HEK293 (cell line): Measurements from ENCODE around the gene PARD3.

Experiments used
- CTCF ChIA-PET: fragments of 350-600 bp; formaldehyde crosslinking; extraction: SDS; loops from one replicate; lab custom pipeline; 2021; ENCODE audit warnings: antibody characterized with exemption; lab: Yijun Ruan, JAX
- POLR2A ChIA-PET: fragments of 300-600 bp; formaldehyde crosslinking; extraction: SDS; loops from one replicate; lab custom pipeline; 2020; ENCODE audit warnings: antibody characterized with exemption, inconsistent platforms; lab: Yijun Ruan, JAX
- H3K27ac ChIP-seq: fragments of 200-500 bp; sonication (Bioruptor generic); 2 replicates; pipeline ENCODE4 v1.5.1; 2014; ENCODE audit warnings: low read depth, low read length, control low read depth, inconsistent platforms; ENCODE audit errors: extremely low read depth
- H3K36me3 ChIP-seq, 2 experiments: fragments of 200-500 bp in 1 of 2; sonication (Bioruptor generic) in 1 of 2; 1 replicate in 1 of 2; 2 replicates in 1 of 2; pipeline ENCODE4 v1.5.1; 2014 to 2017; ENCODE audit warnings: inconsistent platforms in 2 of 2, low read length in 2 of 2; ENCODE audit not compliant: control insufficient read depth in 2 of 2, insufficient read depth in 1 of 2
- H3K4me1 ChIP-seq: fragments of 200-500 bp; sonication (Bioruptor generic); 2 replicates; pipeline ENCODE4 v1.5.1; 2014; ENCODE audit warnings: mild to moderate bottlenecking, low read length, inconsistent platforms; ENCODE audit not compliant: control insufficient read depth, insufficient read depth
- H3K4me3 ChIP-seq: 2 replicates; pipeline ENCODE4 v1.5.1; 2011; ENCODE audit warnings: low read depth, mild to moderate bottlenecking, control low read depth, low read length, moderate library complexity
- H3K9me3 ChIP-seq: fragments of 200-500 bp; sonication (Bioruptor generic); 2 replicates; pipeline ENCODE4 v1.5.1; 2014; ENCODE audit warnings: low read depth, low read length, inconsistent platforms; ENCODE audit not compliant: control insufficient read depth, insufficient read depth
- BCL11A ChIP-seq: fragments of 450-650 bp; formaldehyde crosslinking; IDR thresholded peaks from 2 replicates; pipeline ENCODE4 v1.5.1; 2016; ENCODE audit warnings: low read depth, missing biosample characterization, missing genetic modification characterization
- BCL11B ChIP-seq: fragments of 450-650 bp; formaldehyde crosslinking; IDR thresholded peaks from 2 replicates; pipeline ENCODE4 v1.5.1; 2016; ENCODE audit warnings: low read depth, missing biosample characterization, missing genetic modification characterization
- MEIS1 ChIP-seq: sonication (generic); formaldehyde crosslinking; IDR thresholded peaks from 2 replicates; pipeline ENCODE4 v1.8.1; 2022; ENCODE audit warnings: missing genetic modification reagents, mild to moderate bottlenecking, borderline replicate concordance
- SCRT2 ChIP-seq: fragments of 450-650 bp; formaldehyde crosslinking; IDR thresholded peaks from 2 replicates; pipeline ENCODE4 v1.5.1; 2016; ENCODE audit warnings: missing biosample characterization, missing genetic modification characterization
- ZBTB48 ChIP-seq: fragments of 450-650 bp; formaldehyde crosslinking; IDR thresholded peaks from 2 replicates; pipeline ENCODE4 v1.5.1; 2016; ENCODE audit warnings: missing biosample characterization, missing genetic modification characterization
- ZFHX2 ChIP-seq: fragments of 450-650 bp; formaldehyde crosslinking; conservative IDR thresholded peaks from 2 replicates; pipeline ENCODE4 v1.5.1; 2016; ENCODE audit warnings: missing biosample characterization, missing genetic modification characterization
- ZNF121 ChIP-seq: fragments of 450-650 bp; formaldehyde crosslinking; IDR thresholded peaks from 2 replicates; pipeline ENCODE4 v1.5.1; 2016; ENCODE audit warnings: missing biosample characterization, missing genetic modification characterization
- ZNF146 ChIP-seq: fragments of 450-650 bp; formaldehyde crosslinking; IDR thresholded peaks from 2 replicates; pipeline ENCODE4 v1.5.1; 2016; ENCODE audit warnings: missing biosample characterization, missing genetic modification characterization
- ZNF157 ChIP-seq: fragments of 450-650 bp; formaldehyde crosslinking; IDR thresholded peaks from 2 replicates; pipeline ENCODE4 v1.5.1; 2016; ENCODE audit warnings: missing biosample characterization, missing genetic modification characterization
- ZNF2 ChIP-seq: fragments of 450-650 bp; formaldehyde crosslinking; IDR thresholded peaks from 2 replicates; pipeline ENCODE4 v1.5.1; 2016; ENCODE audit warnings: missing biosample characterization, missing genetic modification characterization
- ZNF292 ChIP-seq: fragments of 450-650 bp; formaldehyde crosslinking; IDR thresholded peaks from 2 replicates; pipeline ENCODE4 v1.5.1; 2016; ENCODE audit warnings: low read depth, missing biosample characterization, missing genetic modification characterization, borderline replicate concordance
- ZNF341 ChIP-seq: fragments of 450-650 bp; formaldehyde crosslinking; IDR thresholded peaks from 2 replicates; pipeline ENCODE4; 2016; ENCODE audit warnings: low read depth, missing biosample characterization, missing genetic modification characterization
- ZNF510 ChIP-seq: fragments of 450-650 bp; formaldehyde crosslinking; IDR thresholded peaks from 2 replicates; pipeline ENCODE4 v1.5.1; 2018; ENCODE audit warnings: mild to moderate bottlenecking, missing genetic modification characterization, missing biosample characterization; ENCODE audit not compliant: insufficient replicate concordance
- ZNF707 ChIP-seq: fragments of 450-650 bp; formaldehyde crosslinking; IDR thresholded peaks from 2 replicates; pipeline ENCODE4 v1.5.1; 2016; ENCODE audit warnings: missing biosample characterization, missing genetic modification characterization
- ZSCAN23 ChIP-seq: fragments of 450-650 bp; formaldehyde crosslinking; IDR thresholded peaks from 2 replicates; pipeline ENCODE4 v1.5.1; 2016; ENCODE audit warnings: missing biosample characterization, missing genetic modification characterization
- TF ChIP-seq, protein P1 (sequence below): fragments of 450-650 bp; IDR thresholded peaks from 2 replicates; pipeline ENCODE4 v1.5.1; 2018; ENCODE audit warnings: missing biosample characterization, mild to moderate bottlenecking, missing genetic modification characterization
- TF ChIP-seq, protein P2 (sequence below): fragments of 450-650 bp; formaldehyde crosslinking; optimal IDR thresholded peaks from 2 replicates; pipeline ENCODE3; 2016; ENCODE audit warnings: missing biosample characterization, mild to moderate bottlenecking, missing genetic modification characterization
- TF ChIP-seq, protein P3 (sequence below): fragments of 450-650 bp; formaldehyde crosslinking; IDR thresholded peaks from 2 replicates; pipeline ENCODE4 v1.5.1; 2016; ENCODE audit warnings: missing biosample characterization, missing genetic modification characterization

PARD3 gene

DNA sequence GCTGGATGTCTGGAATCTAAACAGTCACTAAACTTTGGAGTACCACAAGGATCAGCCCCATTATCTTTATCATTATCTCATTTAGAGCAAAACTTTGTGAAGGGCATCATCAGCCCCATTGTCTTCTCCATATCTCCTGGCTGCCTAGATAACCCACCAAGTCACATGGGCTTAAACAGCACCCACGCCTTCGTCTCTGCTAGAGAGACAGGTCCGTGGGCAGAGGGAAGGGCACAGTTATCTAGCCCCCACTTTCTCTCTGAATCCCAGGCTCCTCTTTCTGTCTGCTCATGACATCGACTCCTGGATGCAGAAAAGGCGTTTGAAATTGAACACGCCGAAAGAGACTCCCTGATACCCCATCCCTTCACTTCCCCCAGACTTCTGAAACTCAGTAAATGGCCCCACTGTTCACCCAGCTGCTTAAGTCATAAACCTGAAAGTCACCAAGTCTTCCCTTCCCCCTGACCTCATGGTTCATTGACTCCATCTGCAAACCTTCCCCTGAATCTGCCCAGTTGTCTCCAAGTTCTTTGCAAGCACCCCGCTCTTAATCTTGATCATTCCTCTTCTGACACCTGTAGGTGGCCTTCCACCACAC, 20.9 kb upstream of the PARD3 start:
- Histone ChIP-seq H3K4me3 (no peak overlapping the region), H3K4me1 (no peaks in the 10 kb centered on the region), H3K27ac (no peak overlapping the region), H3K36me3 (no peaks in the 10 kb centered on the region), H3K9me3 (no peaks in the 10 kb centered on the region)
- TF ChIP-seq ZNF510 (tag by site-specific recombination) (no peak), ZNF157 (tag by site-specific recombination) (no peak), ZNF292 (tag by site-specific recombination) (no peak), ZNF121 (tag by site-specific recombination) (no peak), SCRT2 (tag by site-specific recombination) (0 out of 2 replicates have a peak, but pooled peaks have one; percentile 17), ZNF707 (no peak), ZBTB48 (tag by site-specific recombination) (no peak), ZFHX2 (tag by site-specific recombination) (0 out of 2 replicates have a peak, but pooled peaks have one; percentile 24), BCL11A (tag by site-specific recombination) (no peak), ZNF2 (no peak), ZNF146 (tag by site-specific recombination) (no peak), MEIS1 (CRISPR knock-in tag) (no peak), ZSCAN23 (tag by site-specific recombination) (no peak)
- TF ChIP-seq, protein P1, sequence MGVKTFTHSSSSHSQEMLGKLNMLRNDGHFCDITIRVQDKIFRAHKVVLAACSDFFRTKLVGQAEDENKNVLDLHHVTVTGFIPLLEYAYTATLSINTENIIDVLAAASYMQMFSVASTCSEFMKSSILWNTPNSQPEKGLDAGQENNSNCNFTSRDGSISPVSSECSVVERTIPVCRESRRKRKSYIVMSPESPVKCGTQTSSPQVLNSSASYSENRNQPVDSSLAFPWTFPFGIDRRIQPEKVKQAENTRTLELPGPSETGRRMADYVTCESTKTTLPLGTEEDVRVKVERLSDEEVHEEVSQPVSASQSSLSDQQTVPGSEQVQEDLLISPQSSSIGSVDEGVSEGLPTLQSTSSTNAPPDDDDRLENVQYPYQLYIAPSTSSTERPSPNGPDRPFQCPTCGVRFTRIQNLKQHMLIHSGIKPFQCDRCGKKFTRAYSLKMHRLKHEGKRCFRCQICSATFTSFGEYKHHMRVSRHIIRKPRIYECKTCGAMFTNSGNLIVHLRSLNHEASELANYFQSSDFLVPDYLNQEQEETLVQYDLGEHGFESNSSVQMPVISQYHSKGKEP = no peak
- ChIA-PET POLR2A (no interaction called here), CTCF (no interaction called here)

DNA sequence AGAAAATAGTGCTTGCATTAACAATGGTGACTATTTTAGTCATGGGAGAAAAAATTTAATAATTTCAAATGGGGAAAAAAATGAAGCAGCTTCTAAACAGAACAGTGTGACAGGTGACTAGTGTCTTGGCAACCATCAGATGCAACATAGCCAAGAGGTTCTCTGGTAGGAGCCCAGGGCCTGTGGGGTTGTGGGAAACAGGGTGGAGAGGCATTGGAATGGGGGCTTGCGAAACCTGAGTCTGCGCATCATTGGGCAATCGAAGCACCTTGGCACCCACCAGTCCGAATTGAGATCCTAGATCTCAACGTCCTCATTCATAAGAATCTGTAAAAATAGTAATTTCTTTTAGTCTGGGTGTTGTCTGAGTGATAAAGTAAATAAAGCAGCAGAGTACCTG, 19.2 kb upstream of the PARD3 start:
- ChIA-PET POLR2A (no interaction called here), CTCF (interaction anchor here (0.6 kb wide), 2 partner anchors 145 to 1258 kb away, joined by 3 to 4 read pairs; no protein-coding TSS in a partner anchor)
- Histone ChIP-seq H3K36me3 (no peaks in the 10 kb centered on the region), H3K4me3 (no peak overlapping the region), H3K27ac (no peak overlapping the region), H3K4me1 (no peaks in the 10 kb centered on the region), H3K9me3 (no peaks in the 10 kb centered on the region)
- TF ChIP-seq, protein P2, sequence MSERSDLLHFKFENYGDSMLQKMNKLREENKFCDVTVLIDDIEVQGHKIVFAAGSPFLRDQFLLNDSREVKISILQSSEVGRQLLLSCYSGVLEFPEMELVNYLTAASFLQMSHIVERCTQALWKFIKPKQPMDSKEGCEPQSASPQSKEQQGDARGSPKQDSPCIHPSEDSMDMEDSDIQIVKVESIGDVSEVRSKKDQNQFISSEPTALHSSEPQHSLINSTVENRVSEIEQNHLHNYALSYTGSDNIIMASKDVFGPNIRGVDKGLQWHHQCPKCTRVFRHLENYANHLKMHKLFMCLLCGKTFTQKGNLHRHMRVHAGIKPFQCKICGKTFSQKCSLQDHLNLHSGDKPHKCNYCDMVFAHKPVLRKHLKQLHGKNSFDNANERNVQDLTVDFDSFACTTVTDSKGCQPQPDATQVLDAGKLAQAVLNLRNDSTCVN (tag by site-specific recombination) = no peak
- TF ChIP-seq, protein P3, sequence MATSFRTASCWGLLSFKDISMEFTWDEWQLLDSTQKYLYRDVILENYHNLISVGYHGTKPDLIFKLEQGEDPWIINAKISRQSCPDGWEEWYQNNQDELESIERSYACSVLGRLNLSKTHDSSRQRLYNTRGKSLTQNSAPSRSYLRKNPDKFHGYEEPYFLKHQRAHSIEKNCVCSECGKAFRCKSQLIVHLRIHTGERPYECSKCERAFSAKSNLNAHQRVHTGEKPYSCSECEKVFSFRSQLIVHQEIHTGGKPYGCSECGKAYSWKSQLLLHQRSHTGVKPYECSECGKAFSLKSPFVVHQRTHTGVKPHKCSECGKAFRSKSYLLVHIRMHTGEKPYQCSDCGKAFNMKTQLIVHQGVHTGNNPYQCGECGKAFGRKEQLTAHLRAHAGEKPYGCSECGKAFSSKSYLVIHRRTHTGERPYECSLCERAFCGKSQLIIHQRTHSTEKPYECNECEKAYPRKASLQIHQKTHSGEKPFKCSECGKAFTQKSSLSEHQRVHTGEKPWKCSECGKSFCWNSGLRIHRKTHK (tag by site-specific recombination) = no peak

DNA sequence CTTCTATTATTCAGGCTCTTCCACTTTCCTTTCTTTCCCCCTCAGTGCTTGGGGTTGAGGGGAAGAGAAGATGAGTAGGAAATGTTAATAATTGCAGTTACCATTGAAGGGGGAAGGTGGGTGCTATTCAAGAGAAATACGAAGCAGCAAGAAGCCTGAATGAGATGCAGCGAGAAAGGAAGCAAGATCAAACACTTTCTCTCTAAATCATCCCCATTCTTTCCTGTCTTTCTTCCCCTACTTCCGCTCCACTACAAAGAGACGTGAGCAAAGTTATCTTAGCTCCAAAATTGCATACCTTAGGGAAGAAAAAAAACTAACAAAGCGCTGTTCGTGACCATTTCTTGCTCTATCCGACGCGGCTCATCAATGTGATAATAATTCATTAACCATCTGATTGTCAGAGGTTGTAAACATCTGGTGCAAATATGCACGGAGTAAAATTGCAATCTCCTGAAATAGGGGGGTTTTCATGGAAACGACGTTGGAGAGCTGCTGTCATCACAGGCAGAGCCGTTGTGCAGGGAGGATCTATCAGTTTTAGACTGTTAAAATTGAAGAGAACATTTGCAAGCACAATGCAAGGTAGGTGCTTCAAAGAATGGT, 15.2 kb upstream of the PARD3 start:
- ChIA-PET POLR2A (no interaction called here), CTCF (interaction anchor here (0.7 kb wide), 1 partner anchor 21 kb away, joined by 4 read pairs; no protein-coding TSS in a partner anchor)
- H3K9me3 ChIP-seq = no peaks in the 10 kb centered on the region
- no peaks in the 10 kb centered on the region for H3K36me3 ChIP-seq
- H3K4me3 ChIP-seq = no peak overlapping the region
- H3K27ac ChIP-seq = no peak overlapping the region
- no peak for TF ChIP-seq BCL11B (tag by site-specific recombination)
- peak; percentile 68; the same call in 1 of the 2 replicates for TF ChIP-seq ZNF341 (tag by site-specific recombination)
- TF ChIP-seq, all 188 proteins: peak for 1
- no peaks in the 10 kb centered on the region; the same call in 1 of the 2 replicates for H3K4me1 ChIP-seq
